HG03280 (cell line): ENCODE data around the gene THBD.

ENCODE experiments used
- ATAC-seq: cut with Tn5 transposase; IDR thresholded peaks from one replicate; pipeline ENCODE4 v1.9.1; 2021; ENCODE audit warnings: mild to moderate bottlenecking, moderate library complexity; ENCODE audit not compliant: unreplicated experiment

Gene THBD

GRCh38 chr20:23085436-23086055 lies 36.1 kb upstream of the THBD start:
- ATAC-seq, result no peak

GRCh38 chr20:23084845-23085365 lies 35.4 kb upstream of the THBD start:
- ATAC-seq, result no peak

GRCh38 chr20:23084282-23084844 lies 34.9 kb upstream of the THBD start:
- ATAC-seq, result no peak

- ATAC-seq, result no peak
Observed at GRCh38 chr20:23083553-23084220, 34.2 kb upstream of the THBD start.

- ATAC-seq, result no peak
Observed at GRCh38 chr20:23082846-23083552, 33.5 kb upstream of the THBD start.

GRCh38 chr20:23081263-23081819 lies 31.9 kb upstream of the THBD start:
- no peak for ATAC-seq

- ATAC-seq, result no peak
Observed at GRCh38 chr20:23080521-23080920, 31.0 kb upstream of the THBD start.

GRCh38 chr20:23079926-23080325 lies 30.5 kb upstream of the THBD start:
- no peak for ATAC-seq

- ATAC-seq, result no peak
Observed at GRCh38 chr20:23079016-23079351, 29.5 kb upstream of the THBD start.

GRCh38 chr20:23078351-23079015 lies 29.0 kb upstream of the THBD start:
- ATAC-seq, result no peak

- no peak for ATAC-seq
Observed at GRCh38 chr20:23077277-23077676, 27.8 kb upstream of the THBD start.

- no peak for ATAC-seq
Observed at GRCh38 chr20:23074052-23074451, 24.6 kb upstream of the THBD start.

- ATAC-seq, result no peak
Observed at GRCh38 chr20:23072892-23073586, 23.6 kb upstream of the THBD start.

- ATAC-seq, result no peak
Observed at GRCh38 chr20:23071996-23072395, 22.5 kb upstream of the THBD start.

GRCh38 chr20:23071398-23071797 lies 21.9 kb upstream of the THBD start:
- ATAC-seq, result no peak

- no peak for ATAC-seq
Observed at GRCh38 chr20:23069108-23069507, 19.6 kb upstream of the THBD start.

GRCh38 chr20:23068283-23068682 lies 18.8 kb upstream of the THBD start:
- ATAC-seq, result no peak

GRCh38 chr20:23066772-23067171 lies 17.3 kb upstream of the THBD start:
- no peak for ATAC-seq

- ATAC-seq, result no peak
Observed at GRCh38 chr20:23065266-23066201, 16.1 kb upstream of the THBD start.
